Kidney glomerular epithelial cell (primary cell): ENCODE results near the gene ZBED1.
"Not testable (repeated sequence)": the region's sequence is repeated elsewhere in the genome, so short reads cannot be mapped to it uniquely, and the experiment has no call there.

Experiments
- DNase-seq: peaks from one replicate; lab custom pipeline; 2025; lab: John Stamatoyannopoulos, UW

The ZBED1 gene

DNA sequence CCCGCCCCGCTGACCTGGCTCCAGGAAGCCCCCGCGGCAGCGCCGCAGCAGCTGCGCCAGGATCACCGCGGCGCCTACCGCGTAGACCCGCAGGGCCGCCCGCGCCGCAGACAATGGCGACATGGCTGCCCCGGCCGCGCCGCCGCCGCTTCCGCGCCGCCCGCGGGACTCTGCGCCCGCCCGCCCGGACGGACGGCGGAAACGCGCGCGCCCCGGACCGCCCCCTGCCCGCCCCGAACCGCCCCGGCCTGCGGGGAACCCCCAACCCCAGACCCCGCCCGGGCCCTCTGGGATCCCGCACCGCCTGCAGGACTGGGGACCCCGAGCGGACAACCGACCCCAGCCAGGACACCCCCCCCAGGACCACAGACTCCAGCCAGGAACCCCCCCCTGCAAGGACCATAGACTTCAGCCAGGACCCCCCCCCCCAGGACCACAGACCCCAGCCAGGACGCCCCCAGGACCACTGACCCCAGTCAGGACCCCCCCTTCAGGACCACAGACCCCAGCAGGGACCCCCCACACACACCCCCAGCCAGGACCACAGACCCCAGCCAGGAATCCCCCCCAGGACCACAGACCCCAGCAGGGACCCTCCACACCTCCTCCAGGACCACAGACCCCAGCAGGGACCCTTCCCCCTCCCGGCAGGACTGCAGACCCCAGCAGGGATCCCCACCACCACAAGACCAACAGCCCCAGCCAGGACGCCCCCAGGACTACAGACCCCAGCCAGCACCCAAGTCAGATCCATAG lies at the start of gene ZBED1, which contains the start of gene DHRSX:
TSS of gene ZBED1 (minus strand) at position 174 of the 756 bp plus-strand sequence. CDS start 10,257 bp downstream, outside the sequence.
TSS of gene DHRSX (minus strand) at position 174 of the 756 bp plus-strand sequence. CDS start at position 123, 51 bp downstream.
- DNase-seq: no peak

DNA sequence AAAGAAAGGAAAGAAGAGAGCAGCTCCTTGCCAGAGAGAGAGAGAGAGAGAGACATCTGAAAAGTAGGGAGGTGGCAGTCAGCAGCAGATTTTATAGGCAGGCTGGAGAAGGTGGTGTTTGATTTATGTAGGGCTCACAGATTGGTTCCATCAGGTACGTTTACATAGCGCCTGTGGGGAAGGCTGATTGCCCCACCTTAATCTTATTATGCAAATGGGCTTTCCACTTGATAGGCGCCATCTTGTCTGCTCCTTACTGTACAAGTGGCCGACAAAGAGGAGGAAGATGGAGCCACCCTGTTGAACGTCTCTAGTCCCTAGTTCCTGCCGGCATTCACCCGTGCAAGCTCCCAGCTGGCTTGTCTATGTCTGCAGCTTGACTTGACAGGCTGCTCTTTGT lies 49.1 kb upstream of the ZBED1 start:
- no peak for DNase-seq

DNA sequence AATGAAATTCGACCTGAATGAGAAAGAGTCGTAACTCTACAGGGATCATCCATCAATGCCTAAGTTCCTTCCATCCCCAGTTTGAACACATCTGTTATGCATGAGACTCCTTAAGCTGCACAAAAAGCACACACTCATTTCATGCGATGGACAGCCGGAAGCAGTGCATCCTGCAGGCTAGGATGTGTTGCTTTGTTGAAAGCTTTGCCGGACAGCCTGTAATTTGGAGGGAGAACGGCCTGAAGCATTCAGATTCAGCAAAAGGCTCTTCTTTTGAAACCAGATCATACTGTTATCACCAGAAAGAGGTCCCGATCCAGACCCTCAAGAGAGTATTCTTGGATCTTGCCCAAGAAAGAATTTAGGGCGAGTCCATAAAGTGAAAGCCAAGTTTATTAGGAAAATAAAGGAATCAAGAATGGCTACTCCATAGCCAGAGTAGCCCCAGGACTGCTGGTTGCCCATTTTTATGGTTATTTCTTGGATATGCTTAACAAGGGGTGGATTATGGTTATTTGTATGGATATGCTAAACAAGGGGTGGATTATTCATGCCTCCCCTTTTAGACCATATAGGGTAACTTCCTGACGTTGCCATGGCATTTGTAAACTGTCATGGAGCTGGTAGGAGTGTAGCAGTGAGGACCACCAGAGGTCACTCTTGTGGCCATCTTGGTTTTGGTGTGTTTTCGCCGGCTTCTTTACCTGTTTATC lies 48.1 kb upstream of the ZBED1 start:
- DNase-seq: no peak

DNA sequence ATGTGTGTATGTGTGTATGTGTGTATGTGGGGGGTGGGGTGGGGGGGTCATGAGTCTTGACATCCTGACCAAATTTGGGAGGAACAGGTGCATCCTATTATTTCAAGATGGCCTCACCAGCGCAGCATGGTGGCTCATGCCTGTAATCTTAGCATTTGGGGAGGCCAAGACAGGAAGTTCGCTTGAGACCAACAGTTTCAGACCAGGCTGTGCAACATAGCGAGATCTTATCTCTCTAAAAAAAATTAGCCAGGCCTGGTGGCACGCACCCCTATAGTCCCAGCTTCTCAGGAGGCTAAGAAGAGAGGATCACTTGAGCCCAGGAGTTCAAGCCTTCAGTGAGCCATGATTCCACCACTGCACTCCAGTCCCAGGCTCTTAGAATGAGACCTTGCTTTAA lies 47.0 kb upstream of the ZBED1 start:
- no peak for DNase-seq

DNA sequence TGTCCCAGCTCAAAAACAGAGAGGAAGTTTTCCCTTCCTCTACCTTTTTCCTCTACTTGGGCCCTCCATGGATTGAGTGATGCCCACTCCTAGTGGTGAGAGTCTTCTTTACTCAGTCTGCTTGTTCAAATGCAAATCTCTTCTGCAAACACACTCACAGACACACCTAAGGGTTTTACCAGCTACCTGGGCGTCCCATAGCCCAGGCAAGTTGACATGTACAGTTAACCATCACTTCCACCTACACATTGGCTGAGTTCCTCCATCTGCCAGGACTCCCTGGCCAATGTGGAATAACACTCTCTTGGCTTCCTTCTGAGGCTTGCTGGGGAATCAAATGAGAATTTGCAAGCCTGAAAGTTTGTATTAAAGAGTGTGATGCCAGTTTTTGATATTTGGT lies 45.7 kb upstream of the ZBED1 start:
- no peak for DNase-seq

DNA sequence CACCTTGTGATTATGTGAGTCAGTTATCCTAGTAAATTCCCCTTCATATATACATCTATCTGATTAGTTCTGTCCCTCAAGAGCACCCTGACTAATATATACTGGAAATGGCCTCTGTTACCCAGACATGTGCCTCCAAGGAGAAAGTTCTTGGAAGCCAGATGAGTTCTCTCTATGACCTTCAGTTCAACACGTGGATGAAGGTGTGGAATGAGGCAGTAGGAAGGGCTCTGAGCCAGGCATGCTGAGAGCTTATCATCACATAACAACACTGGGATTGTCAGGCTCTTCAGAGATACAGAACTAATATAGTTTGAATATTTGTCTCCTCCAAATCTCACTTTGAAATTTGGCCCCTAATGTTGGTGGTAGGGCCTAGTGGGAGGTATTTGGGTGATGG lies 44.4 kb upstream of the ZBED1 start:
- no peak for DNase-seq

DNA sequence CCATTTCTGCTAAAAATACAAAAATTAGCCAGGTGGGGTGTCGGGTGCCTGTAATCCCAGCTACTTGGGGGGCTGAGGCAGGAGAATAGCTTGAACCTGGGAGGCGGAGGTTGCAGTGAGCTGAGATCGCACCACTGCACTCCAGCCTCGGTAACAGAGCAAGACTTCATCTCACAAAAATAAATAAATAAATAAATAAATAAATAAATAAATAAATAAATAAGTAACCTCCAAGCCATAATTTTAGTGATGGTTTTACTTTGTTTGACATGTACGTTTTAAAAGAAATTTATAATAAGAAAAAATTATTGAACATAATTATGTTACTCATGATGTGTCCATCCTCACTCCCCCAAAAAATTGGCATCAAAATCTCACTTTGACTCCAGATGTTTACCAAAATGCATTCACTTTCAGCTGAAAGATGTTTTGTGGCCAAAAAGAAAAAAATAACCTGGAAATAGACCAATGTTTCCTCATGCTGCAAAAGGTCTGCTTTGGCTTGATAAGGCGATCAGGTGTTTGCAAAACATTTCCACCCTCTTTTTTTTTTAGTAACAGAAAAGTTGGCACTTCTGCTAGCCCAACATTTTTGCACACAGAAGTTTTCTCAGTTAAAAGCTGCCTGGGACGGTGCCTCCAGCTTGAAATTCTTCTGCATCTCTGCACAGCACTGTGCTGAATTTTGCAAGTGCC lies 42.2 kb upstream of the ZBED1 start:
- no peak for DNase-seq

DNA sequence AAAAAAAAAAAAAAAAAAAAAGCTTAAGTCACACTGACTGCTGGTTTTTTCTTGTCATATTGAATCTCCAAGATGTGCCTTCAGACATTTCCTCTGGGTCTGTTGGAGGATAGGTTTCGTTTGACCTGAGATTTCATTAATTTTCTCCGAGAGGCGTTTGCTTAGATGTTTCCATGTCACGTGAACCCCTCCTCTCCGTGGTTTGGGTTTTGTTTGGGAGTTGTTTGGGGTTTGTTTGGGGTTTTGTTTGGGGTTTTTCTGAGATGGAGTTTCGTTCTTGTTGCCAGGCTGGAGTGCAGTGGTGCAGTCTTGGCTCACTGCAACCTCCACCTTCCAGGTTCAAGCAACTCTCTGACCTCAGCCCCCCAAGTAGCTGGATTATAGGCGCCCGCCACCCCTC lies 40.8 kb upstream of the ZBED1 start:
- no peak for DNase-seq

DNA sequence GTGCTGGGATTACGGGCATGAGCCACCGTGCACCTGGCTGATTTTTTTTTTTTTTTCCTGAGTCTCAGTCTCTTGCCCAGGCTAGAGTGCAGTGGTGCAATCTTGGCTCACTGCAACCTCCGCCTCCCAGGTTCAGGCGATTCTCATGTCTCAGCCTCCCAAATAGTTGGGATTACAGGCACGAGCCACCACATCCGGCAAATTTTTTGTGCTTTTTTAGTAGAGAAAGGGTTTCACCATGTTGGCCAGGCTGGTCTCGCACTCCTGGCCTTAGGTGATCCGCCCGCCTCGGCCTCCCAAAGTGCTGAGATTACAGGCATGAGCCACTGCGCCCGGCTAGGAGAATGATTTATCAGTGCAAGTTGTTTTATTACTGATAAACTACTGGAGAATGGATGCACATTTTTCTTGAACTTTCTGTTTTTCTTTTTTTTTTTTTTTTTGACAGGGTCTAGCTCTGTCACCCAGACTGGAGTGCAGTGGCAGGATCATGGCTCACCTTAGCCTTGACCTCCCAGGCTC lies 39.7 kb upstream of the ZBED1 start:
- no peak for DNase-seq

DNA sequence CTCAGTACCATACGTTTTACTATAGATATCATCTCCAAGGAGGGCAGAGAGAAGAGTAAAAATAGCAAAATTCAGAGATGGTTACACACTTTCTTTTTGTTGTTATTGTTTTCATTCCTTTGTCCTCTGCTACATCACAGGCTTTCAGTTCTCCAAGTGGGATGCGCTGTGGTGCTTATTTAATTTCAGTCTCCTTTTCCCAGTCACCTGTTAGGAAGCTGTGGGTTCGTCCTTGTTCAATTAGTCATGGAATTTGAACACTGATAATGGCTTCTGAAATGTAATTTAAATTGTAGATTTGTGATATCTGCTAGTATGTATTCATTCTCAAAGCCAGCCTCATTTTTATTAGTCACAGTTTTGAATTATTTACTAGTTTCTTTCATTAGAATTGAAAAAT lies 38.8 kb upstream of the ZBED1 start:
- DNase-seq: no peak

DNA sequence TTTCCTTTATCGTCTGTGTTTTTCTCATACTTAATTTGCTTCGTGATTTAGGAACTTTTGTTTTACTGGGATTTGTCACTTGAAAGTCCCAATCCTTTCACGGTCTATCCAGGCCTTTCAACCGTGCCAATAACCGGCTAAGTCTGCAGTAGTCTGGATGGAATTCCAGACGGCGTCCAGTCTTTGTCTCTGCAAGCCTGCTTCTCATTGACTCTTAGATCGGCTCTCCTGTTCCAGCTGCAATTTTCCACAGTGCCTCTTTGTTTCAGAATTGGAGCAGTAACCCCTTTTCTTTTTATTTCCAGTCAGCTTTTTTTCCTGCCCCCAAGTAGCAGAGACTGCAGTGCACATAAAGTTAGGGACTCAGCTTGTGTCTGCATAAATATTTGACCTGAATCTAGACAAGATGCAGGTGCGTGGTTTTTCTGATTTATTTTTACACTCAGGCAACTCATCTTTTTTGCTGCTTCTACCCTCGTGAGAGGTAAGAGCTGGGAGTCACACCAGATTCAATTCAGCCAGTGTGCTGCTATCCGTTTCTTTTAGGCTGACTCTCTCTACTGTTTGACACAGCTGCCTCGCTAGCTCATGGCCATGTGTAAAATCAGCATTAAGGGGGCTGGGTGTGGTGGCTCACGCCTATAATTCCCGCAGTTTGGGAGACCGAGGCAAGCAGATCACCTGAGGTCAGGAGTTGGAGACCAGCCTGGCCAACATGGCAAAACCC lies 37.4 kb upstream of the ZBED1 start:
- no peak for DNase-seq

DNA sequence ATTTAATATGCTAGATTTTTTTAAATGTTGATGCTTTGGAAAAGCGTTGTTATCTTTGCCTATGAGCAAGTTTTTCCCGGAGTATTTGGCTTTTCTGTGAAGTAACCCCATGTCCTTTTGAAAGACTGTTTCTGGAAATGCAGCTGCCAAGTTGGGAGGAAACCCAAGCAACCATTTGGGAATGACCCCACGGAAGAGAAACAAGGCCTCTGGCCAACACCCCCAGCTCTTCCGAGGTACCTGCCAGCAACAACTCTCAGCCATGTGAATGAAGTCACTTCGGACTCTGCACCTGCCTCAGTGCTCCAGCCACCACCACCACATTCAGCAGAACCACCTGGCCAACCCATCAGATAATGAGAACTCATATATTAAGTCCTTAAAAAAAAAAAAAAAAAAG lies 36.2 kb upstream of the ZBED1 start:
- DNase-seq: no peak

DNA sequence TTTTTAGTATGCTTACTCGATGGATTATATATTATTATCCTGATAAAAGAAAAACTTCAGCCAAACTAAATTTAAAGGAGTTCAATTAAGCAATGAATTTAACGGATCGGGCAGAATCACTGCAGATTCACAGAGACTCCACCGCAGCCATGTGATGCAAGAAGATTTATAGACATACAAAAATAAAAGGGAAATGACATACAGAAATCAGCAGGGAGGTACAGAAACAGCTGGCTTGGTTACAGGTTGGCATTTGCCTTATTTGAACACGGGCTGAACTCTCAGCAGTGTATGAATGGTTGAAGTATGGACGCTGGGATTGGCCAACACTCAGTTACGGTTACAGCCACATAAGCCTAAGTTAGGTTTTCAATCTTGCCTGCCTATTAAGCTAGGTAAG lies 35.4 kb upstream of the ZBED1 start:
- DNase-seq: no peak

DNA sequence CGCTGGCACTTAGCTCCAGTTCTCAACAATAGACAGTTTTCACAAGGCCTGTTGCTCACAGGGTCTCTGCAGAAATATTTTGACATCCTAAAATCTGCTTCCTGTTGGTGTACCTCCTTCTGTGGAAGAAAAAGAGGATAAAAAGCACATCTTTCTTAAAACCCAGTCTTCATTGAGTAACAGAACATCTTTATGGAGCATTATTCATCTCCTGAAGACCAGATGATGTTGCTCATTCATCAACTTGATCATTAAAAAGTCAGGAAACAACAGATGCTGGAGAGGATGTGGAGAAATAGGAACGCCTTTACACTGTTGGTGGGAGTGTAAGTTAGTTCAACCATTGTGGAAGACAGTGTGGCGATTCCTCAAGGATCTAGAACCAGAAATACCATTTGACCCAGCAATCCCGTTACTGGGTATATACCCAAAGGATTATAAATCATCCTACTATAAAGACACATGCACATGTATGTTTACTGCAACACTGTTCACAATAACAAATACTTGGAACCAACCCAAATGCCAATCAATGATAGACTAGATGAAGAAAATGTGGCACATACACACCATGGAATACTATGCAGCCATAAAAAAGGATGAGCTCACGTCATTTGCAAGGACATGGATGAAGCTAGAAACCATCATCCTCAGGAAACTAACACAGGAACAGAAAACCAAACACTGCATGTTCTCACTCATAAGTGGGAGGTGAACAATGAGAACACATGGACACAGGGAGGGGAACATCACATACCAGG lies 33.7 kb upstream of the ZBED1 start:
- DNase-seq: not testable (repeated sequence)

DNA sequence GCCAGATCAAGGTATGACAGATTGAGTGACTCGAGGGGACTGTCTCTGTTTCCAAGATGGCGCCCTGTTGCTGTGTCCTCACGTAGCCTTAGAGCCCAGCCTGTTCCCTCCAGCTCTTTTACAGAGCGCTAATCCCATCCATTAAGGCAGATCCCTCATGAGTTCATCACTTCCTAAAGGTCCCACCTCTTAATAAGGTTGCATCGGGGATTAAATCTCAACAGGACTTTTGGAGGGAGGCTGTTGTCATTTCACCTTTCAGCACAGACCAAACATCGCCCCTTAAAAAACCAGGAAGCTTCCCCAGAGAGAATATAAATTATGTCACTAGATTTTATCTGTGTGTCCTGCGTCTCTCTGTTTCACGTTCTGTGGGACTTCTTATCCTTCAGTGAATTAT lies 32.6 kb upstream of the ZBED1 start:
- no peak for DNase-seq

DNA sequence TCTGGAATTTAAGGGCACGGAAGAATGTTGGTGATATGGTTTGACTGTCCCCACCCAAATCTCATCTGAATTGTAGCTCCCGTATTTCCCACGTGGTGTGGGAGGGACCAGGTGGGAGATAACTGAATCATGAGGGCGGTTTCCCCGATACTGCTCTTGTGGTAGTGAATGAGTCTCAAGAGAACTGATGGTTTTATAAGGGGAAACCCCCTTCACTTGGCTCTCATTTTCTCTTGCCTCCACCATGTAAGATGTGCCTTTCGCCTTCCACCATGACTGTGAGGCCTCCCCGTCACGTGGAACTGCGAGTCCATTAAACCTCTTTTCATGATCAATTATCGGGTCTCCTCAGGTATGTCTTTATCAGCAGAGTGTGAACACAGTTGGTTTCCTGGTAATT lies 25.6 kb upstream of the ZBED1 start:
- no peak for DNase-seq

DNA sequence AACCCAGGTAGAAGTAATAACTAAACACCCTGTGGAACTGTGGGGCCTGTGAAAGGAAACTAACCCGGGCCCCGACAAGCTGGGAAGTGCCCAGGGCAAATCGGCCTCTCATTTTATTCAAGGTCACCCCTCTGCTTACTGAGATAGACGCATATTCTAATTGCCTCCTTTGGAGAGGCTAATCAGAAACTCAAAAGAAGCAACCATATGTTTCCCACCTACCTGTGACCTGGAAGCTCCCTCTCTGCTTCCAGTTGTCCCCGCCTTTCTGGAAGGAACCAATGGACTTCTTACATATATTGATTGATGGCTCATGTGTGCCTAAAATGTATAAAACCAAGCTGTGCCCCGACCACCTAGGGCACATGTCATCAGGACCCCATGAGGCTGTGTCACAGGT lies 23.1 kb upstream of the ZBED1 start:
- DNase-seq: no peak

DNA sequence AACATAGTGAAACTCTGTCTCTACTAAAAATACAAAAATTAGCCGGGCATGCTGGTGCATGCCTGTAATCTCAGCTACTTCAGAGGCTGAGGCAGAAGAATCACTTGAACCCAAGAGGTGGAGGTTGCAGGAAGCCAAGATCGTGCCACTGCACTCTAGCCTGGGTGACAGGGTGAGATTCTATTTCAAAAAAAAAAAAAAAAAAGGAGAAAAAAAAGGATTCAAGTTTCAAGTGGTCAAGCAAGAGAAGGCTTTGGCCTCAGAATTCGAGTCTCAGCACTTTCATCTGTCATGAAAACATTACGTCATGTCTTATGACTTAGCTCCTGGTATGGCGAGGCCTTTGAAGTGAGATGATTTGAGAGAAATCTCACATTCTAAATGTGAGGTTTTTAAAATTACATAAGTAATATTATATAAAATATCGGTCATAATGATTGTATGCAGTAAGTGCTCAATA lies 21.2 kb upstream of the ZBED1 start:
- DNase-seq: no peak

DNA sequence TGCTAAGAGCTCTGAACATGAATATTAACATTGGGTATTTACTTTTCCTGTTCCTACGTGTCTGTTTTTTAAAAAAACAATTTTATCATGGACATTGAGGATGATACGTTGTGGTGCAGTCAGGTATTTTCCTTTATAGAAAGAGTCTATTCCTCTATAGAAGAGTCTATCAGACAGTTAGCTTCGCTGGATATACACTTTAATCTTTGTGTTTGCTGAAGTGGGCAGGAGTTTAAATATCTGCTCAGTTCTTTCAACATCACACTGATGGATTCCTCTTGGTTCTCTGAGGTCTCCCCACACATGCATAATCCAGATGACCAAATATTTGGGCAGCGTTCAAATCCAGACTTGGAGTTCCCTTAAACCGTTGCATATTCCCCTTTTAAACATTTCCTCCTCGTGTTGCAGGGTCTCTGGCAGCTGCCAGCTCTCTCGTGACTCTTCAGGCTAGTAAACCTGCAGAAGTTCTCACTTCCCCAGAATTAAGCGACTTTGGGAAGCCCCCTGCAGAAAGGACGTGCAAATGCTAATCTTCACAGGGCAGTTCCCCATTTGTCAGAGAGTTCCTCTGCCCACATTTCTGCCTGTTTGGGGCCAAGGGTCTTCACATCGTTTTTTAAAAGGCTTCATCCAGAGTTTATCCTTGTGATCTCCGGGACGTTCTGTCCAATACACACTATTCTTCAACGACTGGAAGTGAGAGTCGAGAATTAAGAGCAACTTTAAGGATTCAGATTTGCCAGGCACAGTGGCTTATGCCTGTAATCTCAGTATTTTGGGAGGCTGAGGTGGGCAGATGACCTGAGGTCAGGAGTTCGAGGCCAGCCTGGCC lies 20.5 kb upstream of the ZBED1 start:
- DNase-seq: no peak

DNA sequence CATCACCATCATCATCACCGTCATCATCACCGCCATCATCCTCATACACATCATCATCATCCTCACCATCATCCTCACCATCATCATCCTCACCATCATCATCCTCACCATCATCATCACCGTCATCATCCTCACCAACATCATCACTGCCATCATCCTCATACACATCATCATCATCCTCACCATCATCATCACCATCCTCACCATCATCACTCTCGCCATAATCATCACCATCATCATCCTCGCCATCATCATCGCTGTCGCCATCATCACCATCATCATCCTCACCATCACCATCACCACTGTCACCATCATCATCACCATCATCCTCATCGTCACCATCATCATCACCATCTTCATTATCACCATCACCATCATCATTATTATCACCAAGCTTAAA lies 19.8 kb upstream of the ZBED1 start:
- no peak for DNase-seq
